ENCODE data around the gene OR4D6. TPM values are rescaled to one million over a fixed set of nuclear protein-coding genes. Genes with fewer than 3 reads are reported as not detected.

Gene OR4D6
- total RNA-seq, 1 donor from 2014 or later, result not detected

GRCh38 chr11:59423835-59424234, 32.9 kb upstream of the OR4D6 start:
- intact Hi-C loops (cut with DNase I), result no loop called here
- Histone ChIP-seq H3K36me3 (no peaks in the 10 kb centered on the region), H3K27ac (no peak overlapping the region), H3K4me3 (no peak overlapping the region), H3K9me3 (no peaks in the 10 kb centered on the region), H3K27me3 (no peaks in the 10 kb centered on the region), H3K4me1 (no peaks in the 10 kb centered on the region)
- no peak for DNase-seq (ENCODE audit: low spot score in 2 of 2)
- TF ChIP-seq CTCF (IDR thresholded peaks at IDR 0.05), result no peak

GRCh38 chr11:59425131-59425530, 31.6 kb upstream of the OR4D6 start:
- no peaks in the 10 kb centered on the region for H3K9me3 ChIP-seq
- no peak overlapping the region for H3K4me3 ChIP-seq
- no peak for DNase-seq (ENCODE audit: low spot score in 2 of 2)
- no peaks in the 10 kb centered on the region for H3K27me3 ChIP-seq
- H3K36me3 ChIP-seq, result no peaks in the 10 kb centered on the region
- intact Hi-C loops (cut with DNase I), result no loop called here
- TF ChIP-seq CTCF (IDR thresholded peaks at IDR 0.05), result no peak
- no peak overlapping the region for H3K27ac ChIP-seq
- H3K4me1 ChIP-seq, result no peaks in the 10 kb centered on the region

- Histone ChIP-seq H3K36me3 (no peaks in the 10 kb centered on the region), H3K4me3 (no peak within 1 kb of the TSS), H3K27me3 (no peaks in the 10 kb centered on the region), H3K9me3 (no peaks in the 10 kb centered on the region), H3K4me1 (no peaks in the 10 kb centered on the region), H3K27ac (no peak within 1 kb of the TSS)
- TF ChIP-seq CTCF (IDR thresholded peaks at IDR 0.05), result no peak
- intact Hi-C loops (cut with DNase I), result no loop called here
- no peak for DNase-seq (ENCODE audit: low spot score in 2 of 2)
Observed at GRCh38 chr11:59426361-59427067, 30.2 kb upstream of the OR4D6 start, which contains the start of gene OR5A2. Gene OR5A2, minus strand, starts transcription at chr11:59426413. Its CDS starts 3,460 bp downstream, at chr11:59422953.

- no peaks in the 10 kb centered on the region for H3K27me3 ChIP-seq
- no peaks in the 10 kb centered on the region for H3K9me3 ChIP-seq
- DNase-seq (ENCODE audit: low spot score in 2 of 2), result no peak
- intact Hi-C loops (cut with DNase I), result no loop called here
- no peak overlapping the region for H3K27ac ChIP-seq
- no peak overlapping the region for H3K4me3 ChIP-seq
- TF ChIP-seq CTCF (IDR thresholded peaks at IDR 0.05), result no peak
- no peaks in the 10 kb centered on the region for H3K4me1 ChIP-seq
- no peaks in the 10 kb centered on the region for H3K36me3 ChIP-seq
Observed at GRCh38 chr11:59427068-59427382, 29.7 kb upstream of the OR4D6 start.

GRCh38 chr11:59429924-59430516, 26.7 kb upstream of the OR4D6 start:
- Histone ChIP-seq H3K36me3 (no peaks in the 10 kb centered on the region), H3K4me1 (no peaks in the 10 kb centered on the region), H3K27ac (no peak overlapping the region), H3K9me3 (no peaks in the 10 kb centered on the region), H3K27me3 (no peaks in the 10 kb centered on the region), H3K4me3 (no peak overlapping the region)
- intact Hi-C loops (cut with DNase I), result no loop called here
- no peak for DNase-seq (ENCODE audit: low spot score in 2 of 2)
- peak; percentile 28 to 42 (median 31) for TF ChIP-seq CTCF (IDR thresholded peaks at IDR 0.05)

All from ascending aorta (tissue), 2 donors.